GM19455 (cell line): Measurements from ENCODE around the gene DCLRE1C.
"Not testable (repeated sequence)": the region's sequence is repeated elsewhere in the genome, so short reads cannot be mapped to it uniquely, and the experiment has no call there.

Experiments
- ATAC-seq: cut with Tn5 transposase; IDR thresholded peaks from one replicate; pipeline ENCODE4 v1.9.1; 2021; ENCODE audit not compliant: unreplicated experiment

DCLRE1C gene

GRCh38 chr10:14954001-14954770, at the start of gene DCLRE1C:
DCLRE1C (minus strand) TSS chr10:14954096; CDS start chr10:14954010, 86 bp downstream.
- peak; percentile 80 for ATAC-seq

GRCh38 chr10:14995964-14996565, 42.2 kb upstream of the DCLRE1C start:
- no peak for ATAC-seq

- ATAC-seq: not testable (repeated sequence)
These were observed 39.9 kb upstream of the DCLRE1C start for GRCh38 chr10:14993500-14994455.

- not testable (repeated sequence) for ATAC-seq
These were observed 38.4 kb upstream of the DCLRE1C start for GRCh38 chr10:14992336-14992735.

- ATAC-seq: not testable (repeated sequence)
These were observed 37.3 kb upstream of the DCLRE1C start for GRCh38 chr10:14991035-14991749.

- not testable (repeated sequence) for ATAC-seq
These were observed 35.7 kb upstream of the DCLRE1C start for GRCh38 chr10:14989552-14989951.

GRCh38 chr10:14982744-14983143, 28.8 kb upstream of the DCLRE1C start:
- no peak for ATAC-seq

GRCh38 chr10:14975672-14976273, 21.9 kb upstream of the DCLRE1C start:
- no peak for ATAC-seq

- not testable (repeated sequence) for ATAC-seq
These were observed 20.5 kb upstream of the DCLRE1C start for GRCh38 chr10:14974153-14974998.

GRCh38 chr10:14971867-14972448, 18.1 kb upstream of the DCLRE1C start:
- ATAC-seq: no peak

- ATAC-seq: no peak
These were observed 14.0 kb upstream of the DCLRE1C start for GRCh38 chr10:14967897-14968296.

GRCh38 chr10:14959221-14960057, 5.5 kb upstream of the DCLRE1C start, which contains the start of gene MEIG1:
MEIG1 (plus strand) TSS chr10:14959388; CDS start chr10:14966469, 7,081 bp downstream.
- ATAC-seq: peak; percentile 83

- ATAC-seq: no peak
These were observed 5.0 kb upstream of the DCLRE1C start for GRCh38 chr10:14958872-14959220.

- no peak for ATAC-seq
These were observed 1.0 kb upstream of the DCLRE1C start for GRCh38 chr10:14954934-14955333.

- peak; percentile 28 for ATAC-seq
These were observed 384 bp downstream of the DCLRE1C start for GRCh38 chr10:14953424-14954000.

- no peak for ATAC-seq
These were observed 959 bp downstream of the DCLRE1C start for GRCh38 chr10:14952851-14953423.

GRCh38 chr10:14949291-14949690, 4.6 kb downstream of the DCLRE1C start:
- ATAC-seq: no peak
